Stimulated activated CD4-positive, alpha-beta T cell treated with anti-CD3 and anti-CD28 coated beads, Interleukin-15, amount 100 ng/mL, for 24 hours (primary cell): ENCODE results near the gene GPR42.
"Not testable (repeated sequence)": the region's sequence is repeated elsewhere in the genome, so short reads cannot be mapped to it uniquely, and the experiment has no call there.

Experiments
- DNase-seq: peaks from one replicate; pipeline ENCODE4 v3.0.0-alpha.2; 2020

The GPR42 gene

DNA sequence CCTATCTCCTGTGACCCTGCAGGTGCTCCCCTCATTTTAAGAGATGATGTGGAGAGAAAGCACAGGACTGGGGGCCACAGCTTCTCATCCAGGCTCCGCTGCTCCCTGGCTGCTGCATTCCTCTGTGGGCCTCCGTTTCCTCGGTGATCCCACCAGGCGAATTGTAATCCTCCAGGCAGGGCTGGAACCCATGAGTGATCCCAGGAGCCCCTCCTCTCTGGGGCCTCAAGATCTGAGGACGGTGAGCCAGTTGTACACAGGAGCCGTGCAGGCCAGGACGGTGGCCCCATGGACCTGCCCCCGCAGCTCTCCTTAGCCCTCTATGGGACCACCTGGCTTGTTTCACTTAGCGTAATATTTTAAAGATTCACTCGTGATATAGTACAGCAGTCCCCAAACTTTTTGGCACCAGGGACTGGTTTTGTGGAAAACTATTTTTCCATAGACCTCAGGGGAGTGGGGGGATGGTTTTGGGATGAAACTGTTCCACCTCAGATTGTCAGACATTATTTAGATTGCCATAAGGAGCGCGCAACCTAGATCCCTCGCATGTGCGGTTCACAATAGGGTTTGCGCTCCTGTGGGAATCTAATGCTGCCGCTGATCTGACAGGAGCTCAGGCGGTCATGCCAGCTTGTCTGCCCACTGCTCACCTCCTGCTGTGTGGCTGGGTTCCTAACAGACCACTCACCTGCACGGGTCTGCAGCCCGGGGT is 7.0 kb upstream of the GPR42 start:
- DNase-seq = no peak

DNA sequence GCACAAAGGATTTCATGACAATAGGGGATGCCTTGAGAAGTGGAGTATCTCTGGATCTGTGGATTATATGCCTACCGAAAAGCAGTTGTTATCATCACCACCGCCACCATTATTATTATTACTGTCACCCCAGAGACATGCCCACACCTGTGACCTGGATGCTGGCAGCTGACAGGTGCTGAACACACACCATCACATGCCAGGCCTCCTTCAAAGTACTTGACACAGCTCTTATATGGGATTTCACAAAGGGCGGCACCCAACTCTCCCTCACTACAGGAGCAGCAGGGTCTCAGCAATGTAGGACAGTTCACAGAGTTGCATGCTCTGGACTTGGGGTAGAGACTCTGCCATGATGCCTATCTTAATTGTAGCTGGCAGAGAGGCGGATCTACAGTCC is 5.6 kb upstream of the GPR42 start:
- no peak for DNase-seq

DNA sequence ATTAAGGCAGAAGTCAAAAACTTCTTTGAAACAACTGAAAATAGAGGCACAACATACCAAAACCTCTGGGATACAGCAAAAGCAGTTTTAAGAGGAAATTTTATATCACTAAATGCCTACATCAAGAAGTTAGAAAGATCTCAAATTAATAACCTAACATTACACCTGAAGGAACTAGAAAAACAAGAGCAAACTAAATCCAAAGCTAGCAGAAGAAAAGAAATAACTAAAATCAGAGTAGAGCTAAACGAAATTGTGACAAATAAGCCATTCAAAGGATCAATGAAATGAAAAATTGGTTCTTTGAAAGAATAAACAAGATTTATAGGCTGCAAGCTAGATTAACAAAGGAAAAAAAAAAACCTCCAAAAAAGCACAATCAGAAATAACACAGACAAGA is 2.5 kb upstream of the GPR42 start:
- no peak for DNase-seq

DNA sequence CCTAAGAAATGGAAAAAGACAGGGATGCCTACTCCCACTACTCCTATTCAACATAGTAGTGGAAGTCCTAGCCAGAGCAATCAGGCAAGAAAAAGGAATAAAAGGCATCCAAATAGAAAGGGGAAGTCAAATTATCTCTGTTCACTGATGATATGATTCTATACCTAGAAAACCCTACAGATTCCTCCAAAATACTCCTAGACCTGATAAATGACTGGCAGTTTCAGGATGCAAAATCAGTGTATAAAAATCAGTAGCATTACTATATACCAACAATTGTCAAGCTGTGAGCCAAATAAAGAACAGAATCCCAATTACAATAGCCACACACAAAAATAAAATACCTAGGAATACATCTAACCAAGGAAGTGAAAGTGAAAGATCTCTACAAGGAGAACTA is 1.3 kb upstream of the GPR42 start:
- DNase-seq = no peak

DNA sequence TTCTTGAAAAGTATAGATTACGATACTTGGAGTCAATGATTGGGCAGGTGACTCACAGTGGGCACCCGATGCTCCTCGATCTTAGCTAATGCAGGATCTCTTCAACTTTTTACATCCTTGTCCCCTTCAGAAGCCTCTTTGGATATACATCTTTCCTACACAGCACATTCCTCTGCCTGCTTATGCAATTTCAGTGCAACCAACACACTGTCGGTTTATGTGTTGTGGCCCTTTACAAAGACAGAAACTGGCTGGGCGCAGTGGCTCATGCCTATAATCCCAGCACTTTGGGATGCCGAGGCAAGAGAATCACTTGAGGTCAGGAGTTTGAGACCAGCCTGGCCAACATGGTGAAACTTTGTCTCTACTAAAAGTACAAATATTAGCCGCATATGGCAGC is 2.6 kb downstream of the GPR42 start:
- no peak for DNase-seq

DNA sequence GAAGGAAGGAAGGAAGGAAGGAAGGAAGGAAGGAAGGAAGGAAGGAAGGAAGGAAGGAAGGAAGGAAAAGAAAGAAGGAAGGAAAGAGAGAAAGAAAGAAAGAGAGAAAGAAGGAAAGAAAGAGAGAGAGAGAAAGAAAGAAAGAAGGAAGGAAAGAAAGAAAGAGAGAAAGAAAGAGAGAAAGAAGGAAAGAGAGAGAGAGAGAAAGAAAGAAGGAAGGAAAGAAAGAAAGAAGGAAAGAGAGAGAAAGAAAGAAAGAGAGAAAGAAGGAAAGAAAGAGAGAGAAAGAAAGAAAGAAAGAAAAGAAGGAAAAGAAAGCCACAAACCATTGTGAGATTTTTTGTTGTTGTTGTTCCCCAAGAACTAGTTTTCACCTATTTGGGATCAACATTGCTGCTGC is 3.2 kb downstream of the GPR42 start:
- DNase-seq = not testable (repeated sequence)

DNA sequence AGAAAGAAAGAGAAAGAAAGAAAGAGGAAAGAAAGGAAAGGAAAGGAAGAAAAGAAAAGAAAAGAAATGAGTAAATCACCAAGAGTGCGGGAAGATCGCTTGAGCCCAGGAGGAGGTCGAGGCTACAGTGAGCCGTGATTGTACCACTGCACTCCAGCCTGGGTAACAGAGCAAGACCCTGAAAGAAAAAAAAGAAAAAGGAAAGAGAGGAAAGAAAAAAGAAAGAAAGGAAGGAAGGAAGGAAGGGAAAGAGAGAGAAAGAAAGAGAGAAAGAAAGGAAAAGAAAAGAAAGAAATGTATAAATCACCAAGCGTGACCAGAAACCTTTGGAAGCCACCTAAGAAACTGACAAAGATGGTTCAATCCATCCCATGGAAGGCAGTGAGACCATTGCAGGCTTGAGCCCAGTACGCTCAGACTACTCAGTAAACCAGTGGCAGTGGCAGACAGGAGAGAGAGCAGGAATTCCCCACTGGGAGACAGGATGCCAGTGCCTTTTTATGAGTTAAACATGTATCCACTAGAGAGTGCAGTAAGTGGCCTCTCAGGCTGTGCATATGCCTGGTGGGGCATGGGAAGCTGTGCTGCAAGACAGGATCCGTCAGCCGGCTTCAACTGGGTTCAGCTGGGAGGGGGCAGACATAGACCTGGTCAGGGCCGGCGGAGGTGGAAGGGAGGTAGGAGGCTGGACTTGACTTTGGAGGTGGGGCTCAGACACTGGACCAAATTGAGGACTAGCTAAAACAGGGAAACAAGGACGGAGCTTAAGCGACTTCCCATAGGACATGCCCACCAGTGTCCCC is 4.8 kb downstream of the GPR42 start:
- DNase-seq = no peak

DNA sequence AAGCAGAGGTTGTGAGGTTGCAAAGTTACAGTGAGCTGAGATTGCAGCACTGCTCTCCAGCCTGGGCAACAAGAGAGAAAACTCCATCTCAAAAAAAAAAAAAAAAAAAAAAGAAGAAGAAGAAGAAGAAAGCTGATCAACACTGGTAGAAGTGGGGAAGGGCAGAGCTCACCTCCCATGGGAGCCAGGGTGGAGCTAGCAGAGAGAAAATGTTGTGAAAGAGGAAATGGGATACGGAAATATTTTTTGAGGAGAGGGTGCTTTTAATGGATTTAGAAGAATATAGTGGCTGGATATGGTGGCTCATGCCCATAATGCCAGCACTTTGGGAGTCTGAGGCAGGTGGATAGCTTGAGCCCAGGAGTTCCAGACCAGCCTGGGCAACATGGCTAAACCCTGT is 6.8 kb downstream of the GPR42 start:
- no peak for DNase-seq

DNA sequence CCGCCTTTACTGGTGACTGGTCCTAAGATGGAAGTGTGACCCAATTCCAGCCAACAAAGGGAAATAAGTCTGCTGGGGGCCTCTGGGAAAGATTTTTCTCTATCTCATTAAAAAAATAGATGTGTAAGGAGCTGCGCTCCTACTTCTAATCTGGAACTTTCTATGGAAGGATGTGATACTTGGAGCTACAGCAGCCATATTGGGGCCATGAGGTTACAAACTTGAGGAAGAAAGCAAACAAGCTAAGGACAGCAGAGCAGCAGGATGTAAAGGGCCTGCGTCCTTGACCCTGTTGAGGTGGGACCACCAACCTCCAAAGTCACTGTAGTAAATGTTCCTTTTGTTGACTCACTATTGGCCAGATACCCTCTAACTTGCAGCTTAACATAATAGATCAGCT is 7.5 kb downstream of the GPR42 start:
- DNase-seq = no peak

DNA sequence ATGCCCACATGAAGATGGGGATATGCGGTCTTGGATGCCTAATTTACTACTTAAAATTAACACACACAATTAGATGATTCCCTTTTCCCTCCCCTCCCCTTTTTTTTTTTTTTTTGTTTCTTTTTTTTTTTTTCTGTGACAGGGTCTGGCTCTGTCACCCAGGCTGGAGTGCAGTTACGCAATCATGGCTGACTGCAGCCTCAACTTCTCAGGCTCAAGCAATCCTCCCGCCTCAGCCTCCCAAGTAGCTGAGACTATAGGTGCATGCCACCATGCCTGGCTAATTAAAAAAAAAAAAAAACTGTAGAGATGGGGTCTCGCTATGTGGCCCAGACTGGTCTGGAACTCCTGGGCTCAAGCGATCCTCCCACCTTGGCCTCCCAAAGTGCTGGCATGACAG is 8.7 kb downstream of the GPR42 start:
- DNase-seq = not testable (repeated sequence)

DNA sequence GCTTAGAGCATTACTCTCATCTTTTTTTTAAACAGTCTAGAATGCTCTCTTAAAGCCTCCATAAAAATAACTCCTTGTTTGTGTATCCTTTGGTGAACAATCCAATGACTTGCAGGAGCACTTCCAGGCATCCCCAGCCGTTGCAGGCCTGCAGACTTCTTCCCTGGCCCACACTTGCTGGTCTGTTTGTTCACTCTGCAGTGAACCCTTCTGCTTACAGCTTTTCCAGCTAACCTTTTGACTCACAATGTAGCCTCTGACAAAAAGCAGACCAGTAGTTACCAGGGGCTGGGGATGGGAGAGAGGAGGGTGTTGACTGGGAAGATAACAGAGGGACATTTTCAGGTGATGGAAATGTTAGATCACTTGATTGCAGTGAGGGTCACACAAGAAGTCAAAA is 9.1 kb downstream of the GPR42 start:
- DNase-seq = no peak

DNA sequence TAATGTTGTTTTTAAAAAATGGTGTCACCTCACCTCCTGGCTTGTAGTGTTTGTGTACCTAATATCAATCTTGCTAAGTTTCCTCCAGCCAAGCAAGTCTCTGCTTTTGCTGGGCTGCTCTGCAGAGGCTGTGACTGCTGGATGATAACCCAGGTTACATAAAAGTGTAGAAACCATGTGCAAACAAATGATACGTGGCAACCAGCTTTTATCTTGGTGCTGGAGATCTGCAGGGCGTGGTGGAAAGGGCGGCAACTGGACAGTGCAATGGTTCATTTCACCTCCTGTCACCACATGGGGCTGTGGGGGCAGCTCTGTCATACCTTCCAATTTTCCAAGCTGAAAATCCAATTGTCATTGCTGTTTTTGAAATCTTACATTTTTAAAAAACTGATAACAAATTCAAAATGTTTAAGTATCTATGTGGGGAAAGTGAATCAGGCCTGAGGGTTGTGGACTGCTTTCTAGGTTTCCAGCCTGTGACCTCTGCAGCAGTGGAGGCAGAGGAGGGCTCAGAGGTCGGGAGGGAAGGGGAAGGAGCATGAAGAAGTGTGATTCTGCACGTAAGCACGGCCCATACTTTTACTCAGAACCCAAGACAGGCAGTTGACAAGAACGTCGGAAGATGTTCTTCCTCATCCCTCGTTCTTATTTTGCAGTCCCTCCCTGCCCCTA is 9.7 kb downstream of the GPR42 start:
- DNase-seq = no peak

DNA sequence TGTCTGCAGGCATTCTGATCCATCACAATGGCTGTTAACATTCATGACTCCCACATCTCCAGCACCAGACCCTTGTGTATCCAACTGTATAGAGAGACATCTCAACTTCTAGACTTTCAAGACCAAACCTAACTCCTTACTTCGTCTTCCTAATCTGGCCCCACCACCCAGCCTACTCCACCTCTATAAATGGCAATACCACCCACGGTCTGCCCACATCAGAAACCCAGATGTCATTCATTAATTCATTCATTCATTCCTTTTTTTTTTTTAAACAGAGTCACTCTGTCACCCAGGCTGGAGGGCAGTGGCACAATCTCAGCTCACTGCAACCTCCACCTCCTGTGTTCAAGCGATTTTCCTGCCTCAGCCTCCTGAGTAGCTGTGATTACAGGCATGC is 10.4 kb downstream of the GPR42 start:
- no peak for DNase-seq

DNA sequence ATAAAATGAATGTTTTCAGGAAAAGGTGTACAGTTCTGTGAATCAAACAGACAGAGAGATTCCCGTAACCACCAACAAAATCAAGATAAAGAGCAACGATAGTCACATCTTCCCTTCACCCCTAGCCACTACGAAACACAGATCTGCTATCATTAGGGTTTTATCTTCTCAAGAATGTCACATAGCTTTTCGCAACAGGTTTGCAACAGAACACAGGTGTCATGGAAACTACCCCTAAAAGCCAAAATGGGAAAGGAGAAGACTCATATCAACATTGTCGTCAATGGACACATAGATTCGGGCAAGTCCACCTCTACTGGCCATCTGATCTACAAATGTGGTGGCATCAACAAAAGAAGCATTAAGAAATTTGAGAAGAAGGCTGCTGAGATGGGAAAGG is 11.1 kb downstream of the GPR42 start:
- no peak for DNase-seq

DNA sequence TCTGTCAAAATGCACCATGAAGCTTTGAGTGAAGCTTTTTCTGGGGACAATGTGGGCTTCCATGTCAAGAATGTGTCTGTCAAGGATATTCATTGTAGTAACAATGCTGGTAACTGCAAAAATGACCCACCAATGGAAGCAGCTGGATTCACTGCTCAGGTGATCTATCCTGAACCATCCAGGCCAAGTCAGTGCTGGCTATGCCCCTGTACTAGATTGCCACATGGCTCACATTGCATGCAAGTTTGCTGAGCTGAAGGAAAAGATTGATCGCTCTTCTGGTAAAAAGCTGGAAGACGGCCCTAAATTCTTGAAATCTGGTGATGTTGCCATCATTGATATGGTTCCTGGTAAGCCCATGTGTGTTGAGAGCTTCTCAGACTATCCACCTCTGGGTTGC is 12.7 kb downstream of the GPR42 start:
- no peak for DNase-seq

DNA sequence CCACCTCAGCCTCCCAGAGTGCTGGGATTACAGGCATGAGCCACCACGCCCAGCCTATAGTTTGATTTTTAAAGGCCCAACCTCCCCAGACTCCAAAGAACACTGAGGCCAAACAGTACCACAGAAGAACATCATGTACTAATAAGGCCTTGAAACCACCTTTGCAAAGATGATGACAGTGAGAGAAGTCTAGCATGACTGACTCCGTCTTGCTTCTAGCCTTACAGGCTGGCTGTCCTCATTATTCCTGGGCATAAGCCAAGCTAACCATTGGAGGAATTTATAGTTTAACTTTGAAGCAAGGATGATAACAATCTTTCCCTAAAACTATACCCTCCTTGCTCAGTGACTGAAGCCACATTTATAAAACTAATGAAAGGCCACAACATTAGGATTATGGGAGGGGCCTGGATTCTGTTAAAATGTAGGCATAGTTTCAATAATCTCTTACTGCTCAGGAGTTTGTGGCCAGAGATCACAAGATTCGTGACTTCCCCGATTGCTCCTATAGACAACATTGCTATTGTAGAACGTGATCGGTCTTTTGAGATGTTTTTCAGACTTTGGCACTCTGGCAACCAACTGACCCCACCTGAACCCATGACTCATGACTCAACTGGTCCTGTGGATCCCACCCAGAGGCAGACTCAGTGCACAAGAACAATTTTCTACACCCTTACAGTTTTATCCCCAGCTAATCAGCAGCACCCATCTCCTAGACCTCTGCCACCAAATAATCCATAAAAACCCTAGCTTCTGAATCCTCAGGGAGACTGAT is 17.6 kb downstream of the GPR42 start:
- DNase-seq = no peak

DNA sequence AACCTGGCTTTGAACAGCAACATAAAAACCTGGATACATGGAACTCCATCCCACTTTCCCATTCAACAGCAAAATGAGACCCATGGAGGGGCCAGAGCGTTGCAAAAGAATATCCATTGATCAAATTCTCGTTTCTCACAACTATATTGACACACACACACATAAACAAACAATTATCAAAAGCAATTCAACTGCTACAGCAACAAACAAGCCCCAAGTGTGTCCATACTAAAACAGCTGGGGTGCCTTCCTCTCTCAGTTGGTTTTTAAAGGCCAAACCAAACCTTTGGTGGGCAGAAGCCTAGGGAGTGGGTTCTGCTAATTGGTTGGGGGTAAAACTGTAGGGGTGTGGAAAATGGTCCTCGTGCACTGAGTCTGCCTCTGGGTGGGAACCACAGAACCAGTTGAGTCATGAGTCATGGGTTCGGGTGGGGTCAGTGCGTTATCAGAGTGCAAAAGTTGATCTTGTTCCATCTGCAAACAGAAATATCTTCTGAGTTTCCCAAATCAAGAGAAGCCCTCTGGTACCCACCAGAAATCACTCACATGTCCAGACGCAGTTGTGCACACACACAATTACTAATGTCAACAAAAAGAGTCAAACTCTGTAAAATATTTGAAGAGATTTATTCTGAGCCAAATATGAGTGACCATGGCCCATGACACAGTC is 18.5 kb downstream of the GPR42 start:
- DNase-seq = no peak

DNA sequence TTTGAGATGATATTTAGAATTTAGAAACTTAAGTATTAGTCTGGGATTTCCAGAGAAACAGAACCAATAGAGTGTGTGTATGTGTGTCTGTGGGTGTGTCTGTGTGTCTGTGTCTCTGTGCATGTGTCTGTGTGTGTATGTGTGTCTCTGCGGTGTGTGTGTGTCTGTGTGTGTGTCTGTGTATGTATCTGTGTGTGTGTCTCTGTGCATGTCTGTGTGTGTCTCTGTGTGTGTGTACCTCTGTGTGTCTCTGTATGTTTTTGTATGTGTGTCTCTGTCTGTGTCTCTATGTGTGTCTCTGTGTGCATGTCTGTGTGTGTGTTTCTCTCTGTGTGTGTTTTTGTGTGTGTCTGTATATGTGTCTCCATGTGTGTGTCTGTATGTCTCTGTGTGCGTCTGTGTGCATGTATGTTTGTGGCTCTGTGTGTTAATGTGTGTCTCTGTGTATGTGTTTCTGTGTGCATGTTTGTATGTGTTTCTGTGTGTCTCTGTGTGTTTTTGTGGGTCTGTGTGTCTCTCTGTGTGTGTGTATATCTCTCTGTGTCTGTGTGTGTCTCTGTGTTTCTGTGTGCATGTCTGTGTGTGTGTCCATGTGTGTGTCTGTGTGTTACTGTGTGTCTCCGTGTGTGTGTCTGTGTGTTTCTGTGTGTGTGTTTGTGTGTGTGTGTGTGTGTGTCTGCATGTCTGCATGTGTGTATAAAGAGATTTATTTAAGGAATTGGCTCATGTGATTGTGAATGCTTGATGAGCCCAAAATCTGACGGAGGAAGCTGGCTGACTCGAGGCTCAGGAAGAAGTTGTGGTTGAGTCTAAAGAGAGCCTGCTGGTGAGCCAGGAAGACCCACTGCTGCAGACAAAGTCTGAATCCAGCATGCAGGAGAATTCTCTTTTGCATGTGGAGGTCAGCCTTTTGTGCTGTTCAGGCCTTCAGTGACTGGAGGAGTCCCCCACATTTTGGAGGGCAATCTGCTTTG is 22.2 kb downstream of the GPR42 start:
- no peak for DNase-seq

DNA sequence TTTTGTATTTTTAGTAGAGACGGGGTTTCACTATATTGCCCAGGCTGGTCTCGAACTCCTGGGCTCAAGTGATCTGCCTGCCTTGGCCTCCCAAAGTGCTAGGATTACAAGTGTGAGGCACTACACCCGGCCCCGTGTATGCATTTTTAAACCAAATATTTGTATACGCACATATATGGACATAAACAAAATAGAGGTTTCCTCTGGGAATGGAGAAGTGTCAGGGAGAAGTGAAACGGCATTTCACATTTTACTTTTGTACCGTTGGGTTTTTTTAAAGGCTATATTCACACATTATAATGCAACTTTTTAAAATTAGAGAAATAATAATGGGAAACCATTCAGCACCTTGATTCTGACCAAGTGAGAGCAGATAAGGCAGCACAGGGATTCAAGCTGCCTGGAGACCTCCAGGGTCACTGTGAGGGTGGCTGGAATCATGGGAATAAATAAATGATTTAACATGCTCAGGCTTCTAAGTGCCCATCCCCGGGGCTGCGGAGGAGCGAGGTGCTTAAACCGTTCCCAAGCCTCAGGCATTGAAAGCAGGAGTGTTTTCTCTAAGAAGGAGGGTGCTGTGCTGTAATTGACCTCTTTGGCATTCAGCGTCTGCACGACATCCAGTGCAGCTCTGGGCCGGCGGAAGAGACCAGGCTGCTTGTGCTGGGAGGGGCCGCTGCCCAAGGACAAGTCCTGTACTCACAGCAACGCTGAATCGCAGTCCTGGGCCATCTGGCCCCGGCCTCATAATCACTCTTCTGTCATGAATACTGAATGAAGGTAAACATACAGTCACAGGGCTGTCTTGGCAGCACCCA is 24.7 kb downstream of the GPR42 start:
- no peak for DNase-seq

DNA sequence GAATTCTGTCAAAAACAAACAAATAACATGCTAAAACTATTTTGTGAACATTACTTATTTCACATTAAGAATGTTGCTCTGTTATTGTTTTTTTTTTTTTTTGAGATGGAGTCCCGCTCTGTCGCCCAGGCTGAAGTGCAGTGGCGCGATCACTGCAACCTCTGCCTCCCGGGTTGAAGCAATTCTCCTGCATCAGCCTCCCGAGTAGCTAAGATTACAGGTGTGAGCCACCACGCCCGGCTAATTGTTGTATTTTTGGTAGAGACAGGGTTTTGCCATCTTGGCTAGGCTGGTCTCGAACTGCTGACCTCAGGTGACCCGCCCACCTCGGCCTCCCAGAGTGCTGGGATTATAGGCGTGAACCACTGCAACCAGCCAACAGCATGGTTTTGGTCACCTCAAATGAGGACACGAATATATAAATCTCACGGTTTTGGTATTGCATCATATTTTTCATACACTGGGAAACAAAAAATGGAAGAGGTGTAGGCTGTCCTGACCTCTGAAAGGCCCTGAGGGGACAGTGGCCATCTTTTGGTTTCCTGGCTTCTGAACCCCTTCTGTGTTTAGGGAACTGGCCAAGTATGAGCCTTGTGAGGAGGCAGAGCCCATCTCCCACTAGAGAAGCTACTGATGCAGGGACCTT is 25.5 kb downstream of the GPR42 start:
- DNase-seq = no peak
